Stimulated activated CD8-positive, alpha-beta memory T cell treated with anti-CD3 and anti-CD28 coated beads, Interleukin-7, amount 100 ng/mL, for 4 hours (primary cell): ENCODE measurements around the gene SAMD9.
A peak's percentile ranks its signal among the peaks of the same experiment; 100 is the strongest.
"Not testable (repeated sequence)": the region's sequence is repeated elsewhere in the genome, so short reads cannot be mapped to it uniquely, and the experiment has no call there.

ENCODE experiments used
- DNase-seq, 2 donors: peaks; one replicate each; pipeline ENCODE4 v3.0.0-alpha.2; 2020; ENCODE audit warnings: low read depth in 2 of 2

The SAMD9 gene

DNA sequence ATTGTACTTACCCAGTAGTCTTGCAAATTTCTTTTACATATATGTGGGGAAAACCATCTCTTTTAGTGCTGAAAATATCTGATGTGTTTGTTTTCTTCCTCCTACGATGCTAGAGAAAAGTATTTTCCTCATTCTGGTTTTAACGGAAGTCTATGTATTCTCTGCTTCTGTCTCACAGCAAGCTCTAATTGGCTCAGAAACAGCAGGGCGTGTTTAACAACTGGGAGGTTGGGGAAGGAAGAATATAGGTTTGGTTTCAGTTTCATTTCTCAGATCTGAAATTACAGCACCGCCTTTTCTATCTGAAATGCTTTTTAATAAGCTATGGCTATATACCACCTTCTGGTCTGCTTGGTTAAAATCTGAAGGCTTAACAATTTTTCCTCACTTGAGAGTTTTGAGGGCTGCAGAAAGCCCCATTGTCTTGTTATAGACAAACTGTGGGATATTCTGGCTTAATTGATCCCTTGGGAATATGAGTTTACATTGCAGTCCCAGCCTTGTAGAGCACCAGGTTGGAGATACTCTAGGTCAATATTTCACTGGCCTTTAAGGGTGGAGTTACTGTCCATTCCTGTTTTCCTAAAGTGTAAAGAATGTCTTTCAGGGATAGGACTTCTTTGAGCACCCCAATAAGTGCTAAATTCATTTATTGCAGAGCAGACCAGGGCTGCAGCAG lies at the start of gene SAMD9:
Gene SAMD9, minus strand, starts transcription at position 128 of the 679 bp plus-strand sequence. CDS start 11,882 bp downstream, outside the sequence.
- DNase-seq = peak; percentile 25 to 50

GRCh38 chr7:93165447-93165846 lies 47.7 kb upstream of the SAMD9 start:
- DNase-seq = no peak

DNA sequence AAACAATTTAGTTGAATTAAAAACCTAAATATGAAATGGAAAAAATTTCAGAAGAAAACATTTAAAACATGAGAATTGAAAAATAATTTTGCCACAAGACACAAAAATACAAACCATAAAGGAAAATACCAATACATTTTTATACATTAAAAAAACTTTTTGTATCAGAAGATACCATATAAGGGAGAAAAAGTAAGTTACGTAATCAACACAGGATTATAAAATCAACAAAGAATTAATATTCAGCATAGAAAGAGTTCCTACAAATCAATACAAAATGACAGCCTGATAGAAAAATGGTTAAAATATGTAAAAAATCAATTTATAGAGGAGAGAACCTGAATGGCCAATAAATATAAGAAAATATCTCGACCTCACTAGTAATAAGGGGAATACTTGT lies 47.0 kb upstream of the SAMD9 start:
- no peak for DNase-seq

DNA sequence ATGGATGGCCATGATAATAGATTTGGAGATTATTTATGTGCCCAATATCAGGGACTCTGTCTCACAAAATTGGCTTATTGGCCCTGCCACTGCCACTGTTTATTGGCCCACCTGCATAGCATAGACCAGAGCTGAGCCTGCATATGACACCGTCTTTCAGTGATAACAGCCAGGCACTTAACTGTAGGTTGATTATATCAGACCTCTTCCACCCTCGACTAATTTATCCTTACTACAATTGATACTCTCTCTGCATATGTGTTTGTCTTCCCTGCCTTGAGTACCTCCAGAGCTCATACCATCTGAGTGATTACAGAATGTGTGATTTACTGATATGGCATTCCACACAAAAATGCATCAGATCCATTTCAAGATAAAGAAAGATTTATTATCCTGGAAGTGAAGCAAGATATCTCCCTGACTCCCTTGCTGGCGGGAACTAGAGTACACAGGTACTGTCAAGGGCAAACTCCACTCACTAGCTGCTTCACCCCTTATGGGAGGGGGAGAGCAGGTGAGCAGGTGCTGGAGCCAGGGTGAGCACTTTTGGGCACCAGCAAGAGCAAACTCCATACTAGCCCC lies 43.5 kb upstream of the SAMD9 start:
- DNase-seq = no peak

- DNase-seq = no peak
Measured at GRCh38 chr7:93160410-93160809, 42.6 kb upstream of the SAMD9 start.

DNA sequence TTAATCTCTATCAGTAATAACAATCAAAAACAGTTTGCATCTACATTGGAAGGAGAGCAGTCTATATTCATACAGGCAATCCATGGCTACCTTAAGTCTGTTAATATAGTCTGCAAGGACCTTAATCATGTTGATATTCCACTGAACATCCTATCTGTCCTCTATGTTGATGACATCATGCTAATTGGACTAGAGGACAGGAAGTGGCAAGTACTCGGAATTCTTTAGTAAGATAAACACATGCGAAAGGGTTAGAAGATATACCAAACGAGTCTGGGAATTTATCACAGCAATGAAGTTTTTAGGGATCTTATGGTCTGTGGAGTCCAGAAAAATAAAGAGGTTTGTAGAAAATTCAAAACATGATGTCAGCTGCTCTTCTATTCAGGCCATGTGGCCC lies 41.7 kb upstream of the SAMD9 start:
- DNase-seq = no peak

DNA sequence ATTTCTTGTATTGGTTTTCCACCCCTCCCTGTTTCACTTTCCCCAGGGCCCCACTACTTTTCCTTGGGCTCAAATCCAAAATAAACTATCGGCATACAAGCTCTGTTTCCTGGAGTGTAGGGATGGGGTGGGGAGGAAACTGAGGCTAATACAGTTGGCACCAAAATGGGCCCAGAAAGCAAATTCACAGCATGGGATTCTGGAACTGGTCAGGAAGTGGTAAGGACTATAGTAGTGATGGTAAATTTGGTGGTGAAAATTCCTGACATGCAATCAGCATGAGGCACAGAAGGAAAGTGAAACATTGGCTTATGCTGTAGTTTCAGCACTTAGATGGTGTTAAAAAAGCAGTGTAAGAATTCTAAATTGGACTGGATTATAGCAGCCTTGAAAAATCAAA lies 39.1 kb upstream of the SAMD9 start:
- DNase-seq = no peak

- DNase-seq = no peak
Measured at GRCh38 chr7:93150200-93150835, 32.5 kb upstream of the SAMD9 start.

GRCh38 chr7:93148727-93149126 lies 30.9 kb upstream of the SAMD9 start:
- no peak for DNase-seq

GRCh38 chr7:93148144-93148543 lies 30.4 kb upstream of the SAMD9 start, which contains the start of gene SAMD9L:
SAMD9L (minus strand) TSS chr7:93148385; CDS start chr7:93135971, 12,414 bp downstream.
- DNase-seq = no peak

DNA sequence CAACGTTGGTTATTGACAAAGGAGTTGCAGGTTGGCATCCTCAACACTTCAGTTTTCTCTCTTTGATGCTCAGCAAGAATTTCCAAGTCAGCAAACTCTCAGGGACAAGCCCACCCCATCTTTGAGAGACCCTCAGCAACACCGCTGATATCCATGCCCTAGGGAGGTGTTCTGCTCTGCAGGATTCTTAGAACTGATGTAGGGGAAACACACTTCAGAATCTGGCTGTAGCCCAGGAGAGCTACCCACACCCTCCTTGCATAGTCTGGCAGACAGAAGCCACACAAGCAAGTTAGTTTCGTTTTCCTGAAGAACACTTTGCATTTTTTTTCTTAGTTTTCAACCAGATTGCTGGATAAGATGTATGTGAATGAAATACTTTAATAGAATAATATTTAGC lies 29.6 kb upstream of the SAMD9 start:
- DNase-seq = peak; percentile 13 to 29

DNA sequence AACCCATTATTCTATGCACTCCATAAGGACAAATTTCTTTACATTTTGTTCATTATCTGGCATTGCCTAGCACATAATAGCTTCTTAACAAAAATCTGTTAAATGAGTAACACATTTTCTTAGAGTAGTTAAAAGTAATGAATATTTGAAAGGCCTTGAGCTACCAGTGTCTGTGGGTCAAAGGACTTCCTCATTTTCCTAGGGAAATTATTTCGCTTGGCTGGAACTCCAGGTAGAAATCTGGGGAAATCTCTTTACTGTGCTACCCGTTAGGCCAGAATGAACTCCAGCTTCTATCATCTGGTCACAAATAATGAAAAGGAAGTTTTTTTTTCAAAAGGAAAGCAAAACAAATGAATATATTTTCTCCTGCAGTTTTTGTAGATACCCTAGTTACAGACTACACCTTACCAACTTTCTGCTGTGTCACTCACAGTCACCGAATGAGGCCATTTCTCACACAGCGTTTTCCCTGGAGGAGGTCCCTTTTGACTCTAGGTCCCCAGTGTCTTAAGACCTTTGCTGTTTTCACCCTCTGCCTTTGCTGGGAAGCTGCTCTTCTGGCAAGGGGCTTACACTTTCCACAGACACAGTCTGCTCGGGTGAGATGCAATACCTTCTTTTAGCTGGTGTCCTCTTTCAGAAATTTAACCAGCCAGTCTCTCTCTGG lies 28.8 kb upstream of the SAMD9 start:
- no peak for DNase-seq

- no peak for DNase-seq
Measured at GRCh38 chr7:93146036-93146435, 28.3 kb upstream of the SAMD9 start.

DNA sequence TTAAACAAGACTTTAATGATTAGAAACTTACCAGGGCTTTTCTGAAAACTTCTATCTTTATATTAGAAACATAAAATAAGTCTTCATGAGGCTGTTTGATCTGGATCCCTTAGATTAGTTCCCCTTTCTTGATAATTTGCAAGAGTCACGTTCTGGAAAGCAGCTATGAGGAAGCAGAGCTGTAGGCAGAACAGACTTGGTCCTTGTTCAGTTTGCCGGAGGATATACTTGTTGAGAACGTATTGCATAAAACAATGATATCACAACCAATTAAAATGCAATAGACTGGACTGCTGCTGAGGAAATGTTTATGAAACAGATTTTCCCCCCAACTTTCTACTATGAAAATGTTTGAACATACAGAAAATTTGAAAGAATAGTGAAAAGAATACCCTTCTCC lies 27.6 kb upstream of the SAMD9 start:
- DNase-seq = no peak

DNA sequence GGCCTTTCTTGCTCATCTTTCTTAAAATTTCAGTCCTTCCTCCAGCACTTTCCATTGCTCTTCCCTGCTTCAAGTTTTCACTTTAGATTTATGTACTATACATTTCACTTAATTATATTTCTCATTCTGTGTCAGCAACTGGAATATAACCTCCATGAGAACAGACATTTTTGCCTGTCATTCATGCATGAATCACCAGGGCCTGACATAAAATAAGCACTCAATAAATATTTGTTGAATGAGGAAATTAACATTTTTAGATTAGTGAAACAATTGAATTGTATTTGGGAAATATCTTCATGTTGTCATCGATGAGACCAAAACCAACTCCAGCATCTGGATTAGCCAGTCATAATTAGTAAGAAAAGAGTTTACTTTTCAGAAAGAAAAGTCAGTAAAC lies 24.3 kb upstream of the SAMD9 start:
- no peak for DNase-seq

GRCh38 chr7:93140582-93141191 lies 22.9 kb upstream of the SAMD9 start:
- no peak for DNase-seq

DNA sequence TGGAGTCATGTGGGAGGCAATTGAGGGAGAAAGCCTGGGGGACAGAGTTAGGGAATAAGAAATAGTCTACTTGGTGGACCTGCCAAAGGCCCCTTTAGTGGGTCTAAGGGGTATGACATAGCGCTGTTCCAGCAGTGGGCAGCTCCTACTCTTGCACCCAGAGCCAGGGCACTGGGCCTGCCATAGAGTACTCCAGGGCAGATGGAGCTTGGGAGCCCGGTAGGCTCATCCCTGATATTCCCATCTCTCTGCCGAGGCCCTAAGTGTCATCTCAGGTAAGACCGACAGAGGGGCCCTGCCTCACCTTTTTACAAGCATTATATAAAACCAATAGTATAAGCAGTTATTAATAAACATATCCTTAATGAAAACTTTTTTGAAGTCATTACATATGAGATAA lies 20.8 kb upstream of the SAMD9 start:
- DNase-seq = no peak

GRCh38 chr7:93133005-93133404 lies 15.2 kb upstream of the SAMD9 start:
- DNase-seq = no peak

GRCh38 chr7:93132216-93132615 lies 14.4 kb upstream of the SAMD9 start:
- no peak for DNase-seq

GRCh38 chr7:93126954-93127353 lies 9.2 kb upstream of the SAMD9 start:
- not testable (repeated sequence) for DNase-seq

GRCh38 chr7:93123532-93123931 lies 5.8 kb upstream of the SAMD9 start:
- DNase-seq = not testable (repeated sequence)
